Epithelial cell of esophagus (primary cell): ENCODE measurements around the gene RABAC1.

ENCODE experiments used
- DNase-seq: peaks from one replicate; pipeline ENCODE4 v3.0.0; 2010; ENCODE audit warnings: low read depth
- H3K4me3 ChIP-seq: 2 replicates; pipeline ENCODE4 v1.5.1; 2011; ENCODE audit warnings: mild to moderate bottlenecking, low read length, control low read depth
- CTCF ChIP-seq: IDR thresholded peaks from 2 replicates; pipeline ENCODE4 v1.5.1; 2011; ENCODE audit warnings: low read depth, mild to moderate bottlenecking, low read length, control low read depth, inconsistent platforms; ENCODE audit not compliant: insufficient read depth; ENCODE audit errors: missing control alignments

The RABAC1 gene

GRCh38 chr19:41911889-41912731 lies 47.0 kb downstream of the RABAC1 start:
- no peak for DNase-seq
- no peak for TF ChIP-seq CTCF
- H3K4me3 ChIP-seq, result no peak overlapping the region

GRCh38 chr19:41910992-41911888 lies 47.9 kb downstream of the RABAC1 start:
- TF ChIP-seq CTCF, result no peak

GRCh38 chr19:41910240-41910991 lies 48.7 kb downstream of the RABAC1 start:
- H3K4me3 ChIP-seq, result no peak overlapping the region
- no peak for DNase-seq
- TF ChIP-seq CTCF, result no peak

More at GRCh38 chr19:41910992-41911888, 47.9 kb downstream of the RABAC1 start:
- no peak for DNase-seq
- H3K4me3 ChIP-seq, result no peak overlapping the region

GRCh38 chr19:41909706-41910105 lies 49.4 kb downstream of the RABAC1 start:
- no peak overlapping the region for H3K4me3 ChIP-seq
- TF ChIP-seq CTCF, result no peak
- no peak for DNase-seq

- no peak for TF ChIP-seq CTCF
- no peak overlapping the region for H3K4me3 ChIP-seq
- DNase-seq, result no peak
These were observed 50.2 kb downstream of the RABAC1 start for GRCh38 chr19:41908724-41909464.

GRCh38 chr19:41907994-41908615 lies 51.0 kb downstream of the RABAC1 start:
- DNase-seq, result no peak
- no peak overlapping the region for H3K4me3 ChIP-seq
- no peak for TF ChIP-seq CTCF
